SKM-1 treated with dmso at 0.1 percent for 144 hours (cell line): ENCODE data around the gene CDKN1C.

Experiments
- DNase-seq: peaks from one replicate; lab custom pipeline; 2025; ENCODE audit not compliant: unreplicated experiment; lab: John Stamatoyannopoulos, UW

CDKN1C gene

GRCh38 chr11:2890466-2891294 is 5.1 kb upstream of the CDKN1C start:
- DNase-seq, result no peak

- no peak for DNase-seq
Measured at GRCh38 chr11:2889362-2890273, 4.0 kb upstream of the CDKN1C start.

GRCh38 chr11:2888266-2888968 is 2.8 kb upstream of the CDKN1C start:
- DNase-seq, result peak; percentile 49

- DNase-seq, result no peak
Measured at GRCh38 chr11:2887515-2888195, 2.1 kb upstream of the CDKN1C start.

GRCh38 chr11:2886936-2887335 is 1.4 kb upstream of the CDKN1C start:
- no peak for DNase-seq

GRCh38 chr11:2886191-2886894 is 768 bp upstream of the CDKN1C start:
- DNase-seq, result no peak

- peak; percentile 15 for DNase-seq
Measured at GRCh38 chr11:2885017-2885677, 428 bp downstream of the CDKN1C start.

- DNase-seq, result no peak
Measured at GRCh38 chr11:2883979-2884815, 1.4 kb downstream of the CDKN1C start.

GRCh38 chr11:2883640-2883978 is 2.0 kb downstream of the CDKN1C start:
- no peak for DNase-seq

- DNase-seq, result no peak
Measured at GRCh38 chr11:2882396-2883110, 3.0 kb downstream of the CDKN1C start.

- no peak for DNase-seq
Measured at GRCh38 chr11:2881981-2882375, 3.6 kb downstream of the CDKN1C start.

GRCh38 chr11:2881076-2881980 is 4.2 kb downstream of the CDKN1C start:
- DNase-seq, result no peak

GRCh38 chr11:2880646-2881045 is 4.9 kb downstream of the CDKN1C start:
- no peak for DNase-seq

GRCh38 chr11:2878782-2879181 is 6.8 kb downstream of the CDKN1C start:
- no peak for DNase-seq

- no peak for DNase-seq
Measured at GRCh38 chr11:2877474-2877873, 8.1 kb downstream of the CDKN1C start.

GRCh38 chr11:2874963-2875362 is 10.6 kb downstream of the CDKN1C start:
- no peak for DNase-seq

GRCh38 chr11:2870969-2871680 is 14.4 kb downstream of the CDKN1C start:
- DNase-seq, result no peak
